ENCODE results near the gene NFAT5.
"Not testable (repeated sequence)": the region's sequence is repeated elsewhere in the genome, so short reads cannot be mapped to it uniquely, and the experiment has no call there.

NFAT5 gene

GRCh38 chr16:69707920-69708683, 142.3 kb downstream of the NFAT5 start:
- no peak for DNase-seq

DNA sequence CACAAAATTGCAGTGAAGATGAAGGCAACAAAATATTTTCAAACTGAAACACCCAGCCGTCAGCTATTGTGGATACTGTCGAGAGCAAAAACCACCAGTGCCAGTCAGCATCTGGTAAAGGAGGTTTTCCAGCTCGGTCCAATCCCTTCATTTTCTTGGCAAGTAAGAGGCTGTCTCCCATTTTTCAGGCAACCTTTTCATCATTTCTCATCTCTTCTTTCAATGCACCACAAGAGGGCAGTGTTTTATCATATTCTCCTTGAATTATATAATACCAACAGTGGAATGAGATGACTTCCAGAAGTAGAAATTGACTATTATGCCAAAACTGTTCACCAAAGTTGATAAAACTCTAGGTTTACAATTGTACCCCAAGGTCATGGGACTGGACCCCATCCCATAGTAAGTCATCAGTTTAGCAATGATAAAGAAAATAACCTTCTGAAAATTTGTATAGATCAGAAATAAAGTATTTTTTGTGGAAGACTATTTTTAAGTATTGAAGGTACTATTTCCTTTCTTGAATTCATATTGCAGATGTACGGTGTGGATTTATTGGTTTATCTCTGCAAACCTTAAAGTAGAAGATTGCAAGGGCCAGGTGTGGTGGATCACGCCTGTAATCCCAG, 143.8 kb downstream of the NFAT5 start:
- DNase-seq: no peak

- DNase-seq: peak; percentile 19
These were observed 145.5 kb downstream of the NFAT5 start for GRCh38 chr16:69711115-69711740.

GRCh38 chr16:69712277-69712676, 146.5 kb downstream of the NFAT5 start:
- no peak for DNase-seq

- no peak for DNase-seq
These were observed 147.3 kb downstream of the NFAT5 start for GRCh38 chr16:69712914-69713581.

GRCh38 chr16:69717066-69717465, 151.3 kb downstream of the NFAT5 start:
- DNase-seq: no peak

DNA sequence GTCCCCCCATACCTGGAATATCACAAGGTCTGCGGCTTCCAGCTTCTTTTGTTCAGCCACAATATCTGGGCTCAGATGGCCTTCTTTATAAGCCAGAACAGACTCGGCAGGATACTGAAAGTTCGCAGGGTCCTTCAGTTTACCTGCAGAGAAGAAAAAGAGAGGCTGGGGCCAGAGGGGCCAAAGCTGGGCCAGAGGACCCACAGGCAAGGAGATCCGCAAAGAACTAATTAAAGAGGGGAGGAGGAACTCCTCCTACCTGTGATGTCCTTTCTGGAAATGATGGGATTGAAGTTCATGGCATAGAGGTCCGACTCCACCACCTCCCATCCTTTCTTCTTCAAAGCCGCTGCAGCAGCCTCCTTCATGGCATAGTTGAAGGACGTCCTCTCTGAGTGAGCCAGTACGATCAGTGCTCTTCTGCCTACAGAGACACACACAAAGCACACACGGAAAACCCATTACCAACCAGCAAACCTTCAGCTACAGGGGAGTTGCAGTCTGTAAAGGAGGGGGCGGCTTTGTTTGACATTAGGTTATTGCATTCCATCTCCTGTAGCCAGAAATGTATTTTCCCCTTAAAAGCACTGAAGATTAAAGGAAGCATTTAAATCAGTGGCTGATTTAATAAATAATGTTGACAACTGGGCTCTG, 152.5 kb downstream of the NFAT5 start:
- DNase-seq: no peak

- no peak for DNase-seq
These were observed 155.2 kb downstream of the NFAT5 start for GRCh38 chr16:69720822-69721430.

- no peak for DNase-seq
These were observed 155.7 kb downstream of the NFAT5 start for GRCh38 chr16:69721441-69721957.

DNA sequence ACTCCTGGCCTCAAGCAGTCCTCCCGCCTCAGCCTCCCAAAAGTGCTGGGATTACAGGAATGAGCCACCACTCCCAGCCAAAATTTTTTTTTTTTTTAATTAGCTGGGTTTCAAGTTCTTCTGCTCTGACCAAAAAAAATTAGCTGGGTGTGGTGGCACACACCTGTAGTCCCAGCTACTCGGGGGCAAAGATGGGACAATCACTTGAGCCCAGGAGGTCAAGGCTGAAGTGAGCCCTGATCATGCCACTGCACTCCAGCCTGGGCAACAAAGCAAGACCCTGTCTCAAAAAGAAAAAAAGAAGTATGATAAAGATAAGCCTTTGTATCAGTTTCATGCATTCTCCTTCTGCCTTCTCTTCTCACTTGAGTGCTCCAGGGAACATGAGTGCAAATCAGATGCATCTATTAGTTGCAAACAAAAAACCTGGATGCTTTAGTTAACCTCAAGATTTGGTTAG, 158.7 kb downstream of the NFAT5 start:
- DNase-seq: no peak

GRCh38 chr16:69724981-69725479, 159.3 kb downstream of the NFAT5 start:
- DNase-seq: no peak

DNA sequence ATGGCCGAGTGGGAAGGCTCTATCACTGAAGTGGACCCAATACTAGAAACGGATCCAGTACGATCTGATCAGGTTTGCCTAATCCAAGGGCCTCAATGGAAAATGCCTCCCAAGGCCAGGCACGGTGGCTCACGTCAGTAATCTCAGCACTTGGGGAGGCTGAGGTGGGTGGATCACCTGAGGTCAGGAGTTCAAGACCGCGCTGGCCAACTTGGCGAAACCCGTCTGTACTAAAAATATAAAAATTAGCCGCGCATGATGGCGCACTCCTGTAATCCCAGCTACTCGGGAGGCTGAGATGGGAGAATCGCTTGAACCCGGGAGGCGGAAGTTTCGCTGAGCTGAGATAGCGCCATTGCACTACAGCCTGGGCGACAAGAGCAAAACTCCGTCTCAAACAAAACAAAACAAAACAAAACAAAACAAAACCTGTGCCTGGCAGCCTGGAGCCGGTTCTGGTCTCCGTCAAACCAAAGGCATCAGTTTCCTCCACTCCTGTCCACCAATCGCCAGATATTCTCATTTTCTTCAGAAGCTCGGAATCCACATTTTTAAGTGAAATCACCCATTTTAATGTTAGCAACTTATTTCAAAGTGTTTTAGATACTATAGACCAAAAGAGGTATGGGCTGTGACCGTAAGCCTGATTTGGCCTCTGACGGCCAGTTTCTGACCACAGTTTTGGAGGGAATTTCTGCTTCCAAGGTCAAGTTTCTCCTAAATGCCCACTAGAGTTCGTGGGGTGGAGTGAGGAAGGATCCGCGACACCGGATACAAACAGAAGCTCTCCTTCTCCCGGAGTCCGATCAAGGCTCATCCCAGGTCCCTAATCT, 159.9 kb downstream of the NFAT5 start:
- no peak for DNase-seq

- DNase-seq: peak; percentile 96
These were observed 160.7 kb downstream of the NFAT5 start, which contains the start of gene NQO1 for GRCh38 chr16:69726313-69727060. NQO1 (minus strand) TSS chr16:69726560; CDS start chr16:69726439, 121 bp downstream.

GRCh38 chr16:69727916-69728270, 162.1 kb downstream of the NFAT5 start:
- no peak for DNase-seq

GRCh38 chr16:69729030-69729429, 163.3 kb downstream of the NFAT5 start:
- not testable (repeated sequence) for DNase-seq

- DNase-seq: not testable (repeated sequence)
These were observed 165.5 kb downstream of the NFAT5 start for GRCh38 chr16:69731280-69731679.

GRCh38 chr16:69732101-69732500, 166.3 kb downstream of the NFAT5 start:
- no peak for DNase-seq

GRCh38 chr16:69741519-69741918, 175.8 kb downstream of the NFAT5 start:
- DNase-seq: no peak

DNA sequence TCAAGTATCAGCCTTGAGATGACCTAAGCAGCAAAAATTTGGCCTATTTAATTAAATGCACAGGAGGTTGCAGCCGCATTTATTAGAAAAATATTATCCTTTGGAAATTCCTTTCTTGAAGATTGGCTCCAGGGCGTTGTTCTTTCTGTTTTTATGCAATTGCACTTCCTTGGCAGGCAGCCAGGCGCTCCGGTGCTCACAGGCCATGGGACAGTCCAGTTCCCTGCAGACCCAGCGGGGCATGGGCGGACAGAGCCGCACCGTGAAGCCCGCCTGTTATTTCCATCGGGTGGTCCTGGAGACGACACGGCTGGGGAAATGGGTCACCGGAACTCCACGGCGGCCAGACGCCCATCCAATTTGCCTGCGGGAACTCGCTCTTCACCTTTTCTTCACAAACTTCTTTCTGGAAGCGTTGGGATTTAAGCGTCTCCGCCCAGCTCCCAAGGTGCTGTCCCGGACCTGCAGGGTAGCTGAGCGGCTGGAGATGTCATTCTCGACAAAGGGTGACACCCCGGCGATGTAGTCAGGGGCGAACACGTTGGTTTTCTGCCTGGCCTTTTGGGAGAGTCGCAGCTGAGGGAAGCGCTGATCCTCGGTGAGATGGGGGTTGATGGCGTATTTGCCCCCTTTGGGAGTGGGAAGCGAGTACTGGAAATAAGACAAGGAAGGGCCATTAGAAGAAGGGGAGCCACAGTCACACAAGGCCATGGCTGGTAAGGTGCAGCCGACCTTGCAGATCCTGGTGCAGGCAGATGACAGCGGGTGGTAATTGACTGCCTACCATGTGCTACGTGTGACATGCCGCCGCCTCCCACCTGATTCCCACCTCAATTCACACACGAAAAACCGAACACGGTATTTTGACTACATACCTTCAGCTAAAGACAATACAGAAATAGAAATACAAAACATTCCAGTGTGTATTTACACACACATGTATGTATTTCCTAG, 176.5 kb downstream of the NFAT5 start:
- DNase-seq: no peak

All from stimulated activated CD4-positive, alpha-beta T cell treated with anti-CD3 and anti-CD28 coated beads, Interleukin-15, amount 100 ng/mL, for 24 hours (primary cell).